H1 (cell line): ENCODE data around the gene BUB1B. TPM values are rescaled to one million over a fixed set of nuclear protein-coding genes. Genes with fewer than 3 reads are reported as not detected.

Source experiments
- CTCF ChIA-PET: fragments of 300-600 bp; sonication (Branson Sonifier 250); formaldehyde crosslinking; loops from one replicate; lab custom pipeline; 2021; ENCODE audit not compliant: partially characterized antibody; lab: Charles Lee
- POLR2A ChIA-PET: fragments of 300-600 bp; sonication (Branson Sonifier 250); formaldehyde crosslinking; loops from one replicate; lab custom pipeline; 2021; ENCODE audit warnings: inconsistent platforms; ENCODE audit not compliant: partially characterized antibody; lab: Charles Lee
- DNase-seq, 2 experiments: peaks; one replicate each; pipeline versions ENCODE4 v3.0.0 to v3.0.0-alpha.2; 2010 to 2022; ENCODE audit warnings: low spot score in 2 of 2, low read depth in 1 of 2, mixed read lengths in 1 of 2
- FAIRE-seq: peaks from 2 replicates; lab custom pipeline; 2011; peaks lifted over from hg19 to GRCh38; lab: Jason Lieb, UNC
- H2AFZ ChIP-seq: 2 replicates; pipeline ENCODE4 v1.8.1; 2012; ENCODE audit warnings: low read length, inconsistent platforms
- H2AK5ac ChIP-seq: 2 replicates; pipeline ENCODE4 v1.6.1; 2013; ENCODE audit warnings: low read depth, low read length
- H2BK120ac ChIP-seq: replicated peaks from 2 replicates; pipeline ENCODE3; 2013; ENCODE audit warnings: low read depth, low read length, inconsistent platforms
- H2BK12ac ChIP-seq: 2 replicates; pipeline ENCODE4 v1.6.1; 2013; ENCODE audit warnings: low read depth, low read length
- H2BK15ac ChIP-seq: 2 replicates; pipeline ENCODE4 v1.6.1; 2013; ENCODE audit warnings: low read length
- H2BK20ac ChIP-seq: 2 replicates; pipeline ENCODE4 v1.6.1; 2013; ENCODE audit warnings: low read length
- H2BK5ac ChIP-seq: 2 replicates; pipeline ENCODE4 v1.6.1; 2013; ENCODE audit warnings: low read depth, low read length
- H3K14ac ChIP-seq: 2 replicates; pipeline ENCODE4 v1.6.1; 2013; ENCODE audit warnings: inconsistent platforms; ENCODE audit not compliant: insufficient read length
- H3K18ac ChIP-seq: 2 replicates; pipeline ENCODE4 v1.6.1; 2013; ENCODE audit warnings: low read length; ENCODE audit errors: extremely low read depth
- H3K23ac ChIP-seq: 2 replicates; pipeline ENCODE4 v1.6.1; 2013; ENCODE audit warnings: inconsistent platforms; ENCODE audit not compliant: insufficient read length
- H3K23me2 ChIP-seq: 2 replicates; pipeline ENCODE4 v1.6.1; 2013; ENCODE audit warnings: low read depth, low read length
- H3K27ac ChIP-seq: 2 replicates; pipeline ENCODE4 v1.6.1; 2011; ENCODE audit warnings: low read depth, low read length, inconsistent platforms
- H3K27me3 ChIP-seq, 4 experiments: replicated peaks in 1 of 4; 1 replicate in 1 of 4; 2 replicates in 3 of 4; pipeline versions ENCODE4 v1.6.1 to v1.8.1; 2011 to 2013; ENCODE audit warnings: low read length in 3 of 4, mild to moderate bottlenecking in 3 of 4, inconsistent platforms in 2 of 4, mixed read lengths in 2 of 4, moderate library complexity in 1 of 4; ENCODE audit not compliant: control insufficient read depth in 3 of 4, insufficient read depth in 3 of 4; ENCODE audit errors: extremely low read depth in 1 of 4
- H3K36me3 ChIP-seq, 4 experiments: 2 replicates each; pipeline versions ENCODE4 v1.6.1 to v1.8.1; 2011 to 2013; ENCODE audit warnings: mild to moderate bottlenecking in 4 of 4, low read length in 3 of 4, moderate library complexity in 2 of 4, control low read depth in 1 of 4, inconsistent platforms in 1 of 4; ENCODE audit not compliant: insufficient read depth in 4 of 4, control insufficient read depth in 2 of 4
- H3K4ac ChIP-seq: replicated peaks from 2 replicates; pipeline ENCODE3; 2013; ENCODE audit warnings: low read length, low read depth, mixed read lengths, inconsistent platforms; ENCODE audit not compliant: insufficient read length
- H3K4me1 ChIP-seq, 4 experiments: replicated peaks in 1 of 4; 1 replicate in 1 of 4; 2 replicates in 3 of 4; pipeline versions ENCODE4 v1.6.1 to v1.8.1; 2011 to 2013; ENCODE audit warnings: low read length in 3 of 4, inconsistent platforms in 2 of 4, mixed read lengths in 1 of 4; ENCODE audit not compliant: insufficient read depth in 4 of 4, control insufficient read depth in 3 of 4
- H3K4me2 ChIP-seq, 2 experiments: 2 replicates each; pipeline versions ENCODE4 v1.6.1 to v1.8.1; 2011 to 2013; ENCODE audit warnings: low read depth in 2 of 2, low read length in 2 of 2, control low read depth in 1 of 2, inconsistent platforms in 1 of 2, mild to moderate bottlenecking in 1 of 2; ENCODE audit not compliant: insufficient read depth in 1 of 2
- H3K4me3 ChIP-seq, 4 experiments: fragments of 200-600, 300-600 bp in 1 of 4; sonication (generic), shearing (Covaris generic), sonication (Bioruptor Twin) in 1 of 4; 2 replicates each; pipeline versions ENCODE4 v1.5.1 to v1.8.1; 2011 to 2016; ENCODE audit warnings: low read length in 4 of 4, low read depth in 3 of 4, control low read depth in 2 of 4, inconsistent platforms in 2 of 4, mild to moderate bottlenecking in 2 of 4, mixed read lengths in 1 of 4, moderate library complexity in 1 of 4; ENCODE audit not compliant: insufficient read depth in 2 of 4; ENCODE audit errors: extremely low read depth in 1 of 4
- H3K56ac ChIP-seq: replicated peaks from 2 replicates; pipeline ENCODE3; 2013; ENCODE audit warnings: low read depth, mild to moderate bottlenecking, mixed read lengths, low read length, inconsistent platforms; ENCODE audit not compliant: insufficient read length
- H3K79me1 ChIP-seq: 2 replicates; pipeline ENCODE4 v1.6.1; 2013; ENCODE audit warnings: low read depth, low read length, control low read depth
- H3K79me2 ChIP-seq, 2 experiments: 2 replicates each; pipeline versions ENCODE4 v1.6.1 to v1.8.1; 2012 to 2013; ENCODE audit warnings: low read length in 2 of 2, mild to moderate bottlenecking in 2 of 2, inconsistent platforms in 1 of 2; ENCODE audit not compliant: insufficient read depth in 2 of 2, control insufficient read depth in 1 of 2
- H3K9ac ChIP-seq, 4 experiments: replicated peaks in 1 of 4; 1 replicate in 1 of 4; 2 replicates in 3 of 4; pipeline versions ENCODE4 v1.6.1 to v1.8.1; 2011 to 2013; ENCODE audit warnings: low read depth in 3 of 4, low read length in 3 of 4, control low read depth in 2 of 4, mild to moderate bottlenecking in 2 of 4, moderate library complexity in 2 of 4, inconsistent platforms in 1 of 4; ENCODE audit errors: extremely low read depth in 1 of 4
- H3K9me3 ChIP-seq, 2 experiments: 2 replicates each; pipeline versions ENCODE4 v1.6.1 to v1.8.1; 2012 to 2013; ENCODE audit warnings: mild to moderate bottlenecking in 2 of 2, moderate library complexity in 2 of 2, control low read depth in 1 of 2, inconsistent platforms in 1 of 2, low read depth in 1 of 2, low read length in 1 of 2, mixed read lengths in 1 of 2; ENCODE audit not compliant: insufficient read depth in 2 of 2
- H4K20me1 ChIP-seq, 2 experiments: replicated peaks in 1 of 2; 2 replicates each; pipeline versions ENCODE3 to v1.8.1; 2011 to 2013; ENCODE audit warnings: inconsistent platforms in 2 of 2, low read length in 2 of 2, mild to moderate bottlenecking in 1 of 2; ENCODE audit not compliant: insufficient read depth in 2 of 2, control insufficient read depth in 1 of 2
- H4K5ac ChIP-seq: 2 replicates; pipeline ENCODE4 v1.6.1; 2013; ENCODE audit warnings: low read length, low read depth, mixed read lengths, inconsistent platforms; ENCODE audit not compliant: insufficient read length
- H4K8ac ChIP-seq: 2 replicates; pipeline ENCODE4 v1.8.0; 2013; ENCODE audit warnings: mild to moderate bottlenecking, moderate library complexity, low read length, inconsistent platforms; ENCODE audit not compliant: insufficient read depth; ENCODE audit errors: extremely low read depth
- H4K91ac ChIP-seq: replicated peaks from 2 replicates; pipeline ENCODE3; 2013; ENCODE audit warnings: low read length, mixed read lengths, inconsistent platforms; ENCODE audit not compliant: insufficient read length
- GTF2F1 ChIP-seq: IDR thresholded peaks from 2 replicates; pipeline ENCODE4 v1.6.1; 2012; ENCODE audit warnings: low read depth, low read length, improper control_type of control experiment, borderline replicate concordance
- KDM5A ChIP-seq: fragments of 200-600 bp; IDR thresholded peaks from 2 replicates; pipeline ENCODE4 v1.7.1; 2012; ENCODE audit warnings: mild to moderate bottlenecking, low read length, inconsistent platforms, mixed read lengths
- NRF1 ChIP-seq: IDR thresholded peaks from 2 replicates; pipeline ENCODE4 v1.6.1; 2011; ENCODE audit warnings: mild to moderate bottlenecking, low read depth, low read length, improper control_type of control experiment
- POLR2A ChIP-seq, 2 experiments: IDR thresholded peaks; 1 replicate in 1 of 2; 2 replicates in 1 of 2; pipeline ENCODE4 v1.6.1; 2011; ENCODE audit warnings: low read depth in 2 of 2, low read length in 2 of 2, mild to moderate bottlenecking in 2 of 2; ENCODE audit errors: control extremely low read depth in 1 of 2
- RXRA ChIP-seq: IDR thresholded peaks from 2 replicates; pipeline ENCODE4 v1.6.1; 2011; ENCODE audit warnings: low read depth, mild to moderate bottlenecking, low read length, moderate library complexity; ENCODE audit not compliant: insufficient read depth
- SRF ChIP-seq: IDR thresholded peaks from 2 replicates; pipeline ENCODE4 v1.6.1; 2011; ENCODE audit warnings: mild to moderate bottlenecking, low read depth, low read length, moderate library complexity
- SUZ12 ChIP-seq: fragments of 200-600 bp; sonication (generic); IDR thresholded peaks from 2 replicates; pipeline ENCODE4 v1.6.1; 2012; ENCODE audit warnings: mild to moderate bottlenecking, inconsistent platforms, low read length, moderate library complexity, mixed read lengths
- TBP ChIP-seq: IDR thresholded peaks from 2 replicates; pipeline ENCODE4 v1.6.1; 2011; ENCODE audit warnings: low read depth, low read length, improper control_type of control experiment
- TCF12 ChIP-seq: IDR thresholded peaks from 2 replicates; pipeline ENCODE4 v1.6.1; 2011; ENCODE audit warnings: low read depth, mild to moderate bottlenecking, low read length
- USF2 ChIP-seq: IDR thresholded peaks from 2 replicates; pipeline ENCODE4 v1.6.1; 2011; ENCODE audit warnings: low read length, improper control_type of control experiment
- WGBS, 2 experiments: shearing (Covaris generic) in 1 of 2; methylation state at CpG; one replicate each; pipeline versions ENCODE4 v1.1.6 to v1.1.7; 2013 to 2015; ENCODE audit warnings: low lambda C conversion rate in 2 of 2, mixed read lengths in 2 of 2, inconsistent platforms in 1 of 2, low coverage in 1 of 2, missing lambda C conversion rate in 1 of 2; ENCODE audit not compliant: insufficient replicate concordance in 2 of 2, insufficient coverage in 1 of 2, insufficient read length in 1 of 2; ENCODE audit errors: extremely low coverage in 1 of 2, missing lambda C conversion rate in 1 of 2; 5-methylcytosine and 5-hydroxymethylcytosine counted together
- polyA plus RNA-seq, 7 experiments: library from polyadenylated mRNA; depleted of rRNA in 3 of 7; stranded (reverse) in 5 of 7; unstranded in 2 of 7; fragments of >200 nt in 5 of 7; fragments of 200-250 nt in 2 of 7; gene quantifications; 1 replicate in 5 of 7; 2 replicates in 1 of 7; 4 replicates in 1 of 7; pipeline versions ENCODE4 v1.2.1 to v1.2.3, GENCODE V29; 2011 to 2013; ENCODE audit warnings: missing spikeins in 2 of 7, mixed read lengths in 2 of 7
- total RNA-seq: library from RNA; stranded (reverse); fragmentation: NEBNext Ultra II Directional; extraction: Animal tissue kit (Norgen Biotek cat#: 25700); gene quantifications from 2 replicates; pipeline ENCODE4 v1.2.1, GENCODE V29; 2021

The BUB1B gene
- total and polyA plus RNA-seq, 2 of the 8 experiments (the other 6 are each of a cell fraction or from before 2014, with no cell fraction given): 48.9 to 144 TPM

GRCh38 chr15:40219801-40220200 is 58.9 kb downstream of the BUB1B start:
- H2AFZ ChIP-seq: no peak overlapping the region
- H3K56ac ChIP-seq: no peak overlapping the region
- H3K14ac ChIP-seq: no peak overlapping the region
- H3K27ac ChIP-seq: no peak overlapping the region
- H2BK15ac ChIP-seq: no peak overlapping the region
- H4K91ac ChIP-seq: no peak overlapping the region
- H3K27me3 ChIP-seq: no peaks in the 10 kb centered on the region
- no peak overlapping the region for H2BK5ac ChIP-seq
- H3K23me2 ChIP-seq: no peaks in the 10 kb centered on the region
- no peak overlapping the region for H3K4me3 ChIP-seq
- H3K9ac ChIP-seq: no peak overlapping the region
- H3K79me2 ChIP-seq: no peaks in the 10 kb centered on the region
- ChIA-PET CTCF (interaction anchor here (1.1 to 21.6 kb wide), 10 partner anchors 9 to 91 kb away, joined by 3 to 538 read pairs (median 14); no protein-coding TSS in a partner anchor), POLR2A (interaction anchor here (1.0 to 1.1 kb wide), 3 partner anchors 9 to 14 kb away, joined by 3 read pairs; no protein-coding TSS in a partner anchor)
- no peak overlapping the region for H4K5ac ChIP-seq
- no peak overlapping the region for H3K4me2 ChIP-seq
- H3K36me3 ChIP-seq: peaks cover 21 to 69% (median 49%) of the 10 kb centered on the region in 4 experiments
- FAIRE-seq: no peak
- H3K9me3 ChIP-seq: no peaks in the 10 kb centered on the region
- H3K4ac ChIP-seq: no peak overlapping the region
- H3K4me1 ChIP-seq: no peaks in the 10 kb centered on the region
- H3K23ac ChIP-seq: no peak overlapping the region
- H2AK5ac ChIP-seq: no peak overlapping the region
- 93% methylated on average over 1 of the region's 1 CpG; no CpG with 5 or more reads in 1 of the 2 experiments for WGBS, 2 experiments
- H3K79me1 ChIP-seq: no peaks in the 10 kb centered on the region
- H3K18ac ChIP-seq: no peak overlapping the region
- no peaks in the 10 kb centered on the region for H4K20me1 ChIP-seq
- no peak overlapping the region for H4K8ac ChIP-seq
- H2BK120ac ChIP-seq: no peak overlapping the region
- TF ChIP-seq SRF (no peak), KDM5A (no peak), POLR2A (IDR thresholded peaks at IDR 0.05; ENCODE audit: control extremely low read depth in 1 of 2, low read depth in 2 of 2, low read length in 2 of 2) (no peak), GTF2F1 (no peak), TBP (no peak), USF2 (no peak), NRF1 (no peak), SUZ12 (no peak), TCF12 (no peak), RXRA (no peak)
- no peak overlapping the region for H2BK20ac ChIP-seq
- DNase-seq: no peak
- no peak overlapping the region for H2BK12ac ChIP-seq
